IMR-90 (cell line): ENCODE data around the gene COL12A1. TPM values are rescaled to one million over a fixed set of nuclear protein-coding genes. Genes with fewer than 3 reads are reported as not detected.

Source experiments
- ATAC-seq: fragments of 200-7000 bp; cut with Tn5 transposase; 2 replicates; pipeline ENCODE4 v1.9.1; 2020; ENCODE audit warnings: low read depth, mild to moderate bottlenecking, moderate library complexity
- BruUV-seq: library from RNA; stranded (reverse); fragments of 400-500 nt; replicated peaks from 2 replicates; lab custom pipeline; 2021; lab: Mats Ljungman, UMichigan
- CTCF ChIA-PET: fragments of 300-600 bp; formaldehyde crosslinking; extraction: SDS; loops from one replicate; lab custom pipeline; 2021; ENCODE audit warnings: antibody characterized with exemption; lab: Yijun Ruan, JAX
- POLR2A ChIA-PET: fragments of 300-600 bp; sonication (Branson Sonifier 250); formaldehyde crosslinking; loops from one replicate; lab custom pipeline; 2022; ENCODE audit warnings: antibody characterized with exemption; ENCODE audit not compliant: unreplicated experiment; lab: Charles Lee
- DNase-seq: peaks from one replicate; pipeline ENCODE4 v3.0.0; 2013
- H2AFZ ChIP-seq: replicated peaks from 2 replicates; pipeline ENCODE3; 2013; ENCODE audit warnings: low read length, mild to moderate bottlenecking; ENCODE audit not compliant: poor library complexity
- H2AK5ac ChIP-seq: 2 replicates; pipeline ENCODE4 v1.6.1; 2013; ENCODE audit warnings: low read depth, low read length, inconsistent platforms
- H2AK9ac ChIP-seq: replicated peaks from 2 replicates; pipeline ENCODE3; 2013; ENCODE audit warnings: mild to moderate bottlenecking, low read depth, low read length, moderate library complexity; ENCODE audit not compliant: poor library complexity
- H2BK120ac ChIP-seq: 2 replicates; pipeline ENCODE4 v1.6.1; 2013; ENCODE audit warnings: low read depth, low read length, inconsistent platforms
- H2BK15ac ChIP-seq: 3 replicates; pipeline ENCODE4 v1.6.1; 2013; ENCODE audit warnings: low read depth, low read length, inconsistent platforms
- H2BK20ac ChIP-seq: 2 replicates; pipeline ENCODE4 v1.6.1; 2013; ENCODE audit warnings: low read depth, mild to moderate bottlenecking, inconsistent platforms, low read length, moderate library complexity
- H2BK5ac ChIP-seq: 2 replicates; pipeline ENCODE4 v1.6.1; 2013; ENCODE audit warnings: mild to moderate bottlenecking, low read depth, low read length, inconsistent platforms; ENCODE audit not compliant: poor library complexity, severe bottlenecking
- H3K14ac ChIP-seq: replicated peaks from 2 replicates; pipeline ENCODE4 v1.6.1; 2013; ENCODE audit warnings: low read depth, low read length, inconsistent platforms
- H3K18ac ChIP-seq: 2 replicates; pipeline ENCODE4 v1.6.1; 2013; ENCODE audit warnings: low read depth, low read length, control low read depth
- H3K23ac ChIP-seq: 2 replicates; pipeline ENCODE4 v1.6.1; 2013; ENCODE audit warnings: low read depth, low read length, inconsistent platforms
- H3K27ac ChIP-seq: 2 replicates; pipeline ENCODE4 v1.5.1; 2013; ENCODE audit warnings: mild to moderate bottlenecking, control low read depth, low read length; ENCODE audit not compliant: insufficient read depth
- H3K27me3 ChIP-seq: 2 replicates; pipeline ENCODE4 v1.6.1; 2013; ENCODE audit warnings: low read length; ENCODE audit not compliant: control insufficient read depth, insufficient read depth
- H3K36me3 ChIP-seq: 2 replicates; pipeline ENCODE4 v1.6.1; 2013; ENCODE audit warnings: low read length, mixed read lengths; ENCODE audit not compliant: control insufficient read depth, insufficient read depth
- H3K4ac ChIP-seq: 2 replicates; pipeline ENCODE4 v1.6.1; 2013; ENCODE audit warnings: low read depth, low read length, inconsistent platforms
- H3K4me1 ChIP-seq: 2 replicates; pipeline ENCODE4 v1.6.1; 2013; ENCODE audit warnings: low read length, mixed read lengths; ENCODE audit not compliant: control insufficient read depth, insufficient read depth
- H3K4me2 ChIP-seq: 2 replicates; pipeline ENCODE4 v1.6.1; 2013; ENCODE audit warnings: low read depth, mild to moderate bottlenecking, control low read depth, low read length, moderate library complexity
- H3K4me3 ChIP-seq: 2 replicates; pipeline ENCODE4 v1.5.1; 2013; ENCODE audit warnings: low read depth, mild to moderate bottlenecking, control low read depth, low read length, moderate library complexity; ENCODE audit not compliant: insufficient read depth
- H3K56ac ChIP-seq: 2 replicates; pipeline ENCODE4 v1.6.1; 2013; ENCODE audit warnings: low read length, inconsistent platforms; ENCODE audit not compliant: insufficient read depth; ENCODE audit errors: extremely low read depth
- H3K79me1 ChIP-seq, 2 experiments: 2 replicates each; pipeline ENCODE4 v1.6.1; 2013; ENCODE audit warnings: low read length in 2 of 2, inconsistent platforms in 1 of 2, low read depth in 1 of 2
- H3K9ac ChIP-seq: 2 replicates; pipeline ENCODE4 v1.6.1; 2013; ENCODE audit warnings: low read depth, low read length, control low read depth
- H3K9me1 ChIP-seq: 2 replicates; pipeline ENCODE4 v1.6.1; 2013; ENCODE audit warnings: low read length, inconsistent platforms; ENCODE audit not compliant: insufficient read depth
- H3K9me3 ChIP-seq: 2 replicates; pipeline ENCODE4 v1.6.1; 2013; ENCODE audit warnings: low read length; ENCODE audit not compliant: control insufficient read depth, insufficient read depth
- H4K20me1 ChIP-seq: 2 replicates; pipeline ENCODE4 v1.6.1; 2013; ENCODE audit warnings: low read length, inconsistent platforms; ENCODE audit not compliant: insufficient read depth
- H4K5ac ChIP-seq: 2 replicates; pipeline ENCODE4 v1.6.1; 2013; ENCODE audit warnings: mild to moderate bottlenecking, low read depth, low read length, control low read depth
- H4K8ac ChIP-seq, 2 experiments: 2 replicates each; pipeline ENCODE4 v1.6.1; 2013; ENCODE audit warnings: low read depth in 2 of 2, low read length in 2 of 2, control low read depth in 1 of 2, inconsistent platforms in 1 of 2
- H4K91ac ChIP-seq: 2 replicates; pipeline ENCODE4 v1.6.1; 2013; ENCODE audit warnings: low read depth, low read length, inconsistent platforms; ENCODE audit not compliant: insufficient read depth
- BHLHE40 ChIP-seq: fragments of 150-350 bp; IDR thresholded peaks from 2 replicates; pipeline ENCODE4 v1.6.1; 2016; ENCODE audit warnings: mild to moderate bottlenecking, low read depth, low read length
- CTCF ChIP-seq: conservative IDR thresholded peaks from 2 replicates; pipeline ENCODE4 v1.5.1; 2012; ENCODE audit warnings: mild to moderate bottlenecking, low read depth, low read length, improper control_type of control experiment
- RAD21 ChIP-seq: IDR thresholded peaks from 2 replicates; pipeline ENCODE4 v1.6.1; 2012; ENCODE audit warnings: low read length, improper control_type of control experiment
- RCOR1 ChIP-seq: IDR thresholded peaks from 2 replicates; pipeline ENCODE4 v1.6.1; 2012; ENCODE audit warnings: mild to moderate bottlenecking, low read length, improper control_type of control experiment; ENCODE audit not compliant: insufficient replicate concordance
- RFX5 ChIP-seq: IDR thresholded peaks from 2 replicates; pipeline ENCODE4 v1.8.0; 2012; ENCODE audit warnings: low read depth, mild to moderate bottlenecking, low read length, moderate library complexity
- SMC3 ChIP-seq: fragments of 150-350 bp; IDR thresholded peaks from 2 replicates; pipeline ENCODE4 v1.6.1; 2016; ENCODE audit warnings: low read depth, mild to moderate bottlenecking, antibody characterized with exemption, low read length, moderate library complexity
- WGBS, 2 experiments: methylation state at CpG; one replicate each; pipeline versions ENCODE4 v1.1.5 to v1.1.7; 2013; ENCODE audit warnings: missing lambda C conversion rate in 2 of 2; ENCODE audit not compliant: insufficient read length in 1 of 2; ENCODE audit errors: extremely low coverage in 2 of 2; 5-methylcytosine and 5-hydroxymethylcytosine counted together
- dilution Hi-C: fragments of 300-500 bp; cut with HindIII; formaldehyde crosslinking; loops from one replicate; pipeline ENCODE4 v1.14.3; 2018; ENCODE audit warnings: low sequenced_read_pairs; ENCODE audit not compliant: unreplicated experiment
- in situ Hi-C: fragments of 300-500 bp; cut with MboI; formaldehyde crosslinking; loops from 3 replicates; pipeline ENCODE4 v1.14.3; 2019; ENCODE audit warnings: low sequenced_read_pairs, inconsistent platforms, mixed read lengths
- intact Hi-C: fragments of 100-400 bp; cut with micrococcal nuclease; formaldehyde crosslinking; loops from 2 replicates; pipeline ENCODE4 v1.10.0; 2022
- polyA plus RNA-seq, 3 experiments: library from polyadenylated mRNA; depleted of rRNA; stranded (reverse); fragments of >200 nt; gene quantifications; 2 replicates each; pipeline ENCODE4 v1.2.3, GENCODE V29; 2012; ENCODE audit warnings: low replicate concordance in 1 of 3
- total RNA-seq: library from RNA; depleted of rRNA; stranded (reverse); fragments of >200 nt; gene quantifications from 2 replicates; pipeline ENCODE4 v1.2.3, GENCODE V29; 2012

Gene COL12A1
- total and polyA plus RNA-seq, 2 of the 4 experiments (the other 2 are of a cell fraction), result 350 to 452 TPM

GRCh38 chr6:75124085-75124484, 81.8 kb downstream of the COL12A1 start:
- H3K4me2 ChIP-seq, result no peak overlapping the region
- TF ChIP-seq RCOR1 (no peak), CTCF (no peak), SMC3 (no peak), RAD21 (no peak), BHLHE40 (no peak), RFX5 (no peak)
- H2AFZ ChIP-seq, result no peak overlapping the region
- H3K36me3 ChIP-seq, result peaks cover 62% of the 10 kb centered on the region
- dilution Hi-C loops, result no loop called here
- H3K23ac ChIP-seq, result no peak overlapping the region; the same call in 1 of the 2 replicates
- no peak overlapping the region for H4K5ac ChIP-seq
- H2BK5ac ChIP-seq, result no peak overlapping the region
- no peak overlapping the region for H4K8ac ChIP-seq
- no peaks in the 10 kb centered on the region for H3K9me3 ChIP-seq
- in situ Hi-C loops, result no loop called here
- H3K79me1 ChIP-seq, result peaks cover 22 to 55% of the 10 kb centered on the region in 2 experiments
- no peak overlapping the region for H2BK15ac ChIP-seq
- ATAC-seq (no peak), DNase-seq (no peak)
- H2AK5ac ChIP-seq, result no peak overlapping the region
- H3K4me3 ChIP-seq, result no peak overlapping the region
- H3K4me1 ChIP-seq, result peaks cover 6% of the 10 kb centered on the region
- H3K9ac ChIP-seq, result no peak overlapping the region
- no peak overlapping the region for H2BK20ac ChIP-seq
- H3K27ac ChIP-seq, result no peak overlapping the region
- H2BK120ac ChIP-seq, result no peak overlapping the region
- peaks cover 6% of the 10 kb centered on the region; the same call in 1 of the 2 replicates for H3K9me1 ChIP-seq
- no peak overlapping the region for H3K14ac ChIP-seq
- CTCF ChIA-PET, result no interaction called here
- H3K4ac ChIP-seq, result no peak overlapping the region
- intact Hi-C loops, result no loop called here
- no TSS peak for BruUV-seq
- no peaks in the 10 kb centered on the region for H4K20me1 ChIP-seq
- no peak overlapping the region for H3K18ac ChIP-seq
- POLR2A ChIA-PET, result no interaction called here
- WGBS, 2 experiments, result no CpG with 5 or more reads among the region's 2 CpGs
- no peak overlapping the region for H3K56ac ChIP-seq
- no peaks in the 10 kb centered on the region for H3K27me3 ChIP-seq
- no peak overlapping the region for H4K91ac ChIP-seq
- no peak overlapping the region for H2AK9ac ChIP-seq
